ENCODE results near the gene SPATA13.

- TF ChIP-seq CTCF (IDR thresholded peaks at IDR 0.05) (no peak), EP300 (IDR thresholded peaks at IDR 0.05) (no peak)
Observed at GRCh38 chr13:24271231-24271600, 110.7 kb downstream of the SPATA13 start.
